Neural cell (in vitro differentiated cells): ENCODE results near the gene RYR3. TPM values are rescaled to one million over a fixed set of nuclear protein-coding genes. Genes with fewer than 3 reads are reported as not detected.

Experiments
- H2AFZ ChIP-seq: fragments of 200-600, 300-800 bp; sonication (generic), shearing (Covaris generic); 2 replicates; pipeline ENCODE4 v1.6.0; 2014; ENCODE audit warnings: low read depth, mild to moderate bottlenecking, antibody characterized with exemption, low read length, moderate library complexity
- H3F3A ChIP-seq: fragments of 200-600 bp; shearing (Covaris generic); 2 replicates; pipeline ENCODE4 v1.6.1; 2016; ENCODE audit warnings: mild to moderate bottlenecking, moderate library complexity, mixed read lengths, antibody characterized with exemption, low read length; ENCODE audit not compliant: insufficient read depth, poor library complexity, severe bottlenecking
- H3K27ac ChIP-seq: fragments of 200-600, 300-800 bp; sonication (generic), shearing (Covaris generic); 2 replicates; pipeline ENCODE4 v1.5.1; 2014; ENCODE audit warnings: mild to moderate bottlenecking, low read length, moderate library complexity
- H3K27me3 ChIP-seq: fragments of 300-800, 200-600 bp; sonication (generic), shearing (Covaris generic); 2 replicates; pipeline ENCODE4 v1.6.0; 2014; ENCODE audit warnings: mild to moderate bottlenecking, low read depth, low read length, moderate library complexity; ENCODE audit not compliant: insufficient read depth
- H3K36me3 ChIP-seq: fragments of 300-800, 200-600 bp; sonication (generic), shearing (Covaris generic); 2 replicates; pipeline ENCODE4 v1.5.1; 2014; ENCODE audit warnings: mild to moderate bottlenecking, antibody characterized with exemption, low read length, moderate library complexity; ENCODE audit not compliant: insufficient read depth
- H3K4me2 ChIP-seq: fragments of 300-800, 200-600 bp; sonication (generic), shearing (Covaris generic); 2 replicates; pipeline ENCODE4 v1.6.0; 2014; ENCODE audit warnings: mild to moderate bottlenecking, low read length
- H3K4me3 ChIP-seq: fragments of 300-800, 200-600 bp; sonication (generic), shearing (Covaris generic); 2 replicates; pipeline ENCODE4 v1.5.1; 2014; ENCODE audit warnings: mild to moderate bottlenecking, low read length, moderate library complexity
- H3K79me2 ChIP-seq: fragments of 200-600 bp; shearing (Covaris generic); replicated peaks from 2 replicates; pipeline ENCODE4 v1.6.0; 2014; ENCODE audit warnings: mild to moderate bottlenecking, low read length, moderate library complexity; ENCODE audit not compliant: insufficient read depth
- H3K9ac ChIP-seq: fragments of 300-800, 200-600 bp; sonication (generic), shearing (Covaris generic); 2 replicates; pipeline ENCODE4 v1.6.1; 2016; ENCODE audit warnings: mild to moderate bottlenecking, low read length, mixed read lengths
- H3K9me2 ChIP-seq: fragments of 200-600 bp; shearing (Covaris generic); 2 replicates; pipeline ENCODE4 v1.6.1; 2016; ENCODE audit warnings: mild to moderate bottlenecking, low read length, mixed read lengths; ENCODE audit not compliant: insufficient read depth
- H3K9me3 ChIP-seq: fragments of 200-600, 300-800 bp; sonication (generic), shearing (Covaris generic); 2 replicates; pipeline ENCODE4 v1.6.1; 2016; ENCODE audit warnings: mild to moderate bottlenecking, mixed run types, low read length, moderate library complexity, mixed read lengths
- H4K20me1 ChIP-seq: fragments of 200-600 bp; shearing (Covaris generic); 2 replicates; pipeline ENCODE4 v1.6.1; 2016; ENCODE audit warnings: mild to moderate bottlenecking, mixed run types; ENCODE audit not compliant: insufficient read depth
- CTCF ChIP-seq: fragments of 450-650 bp; IDR thresholded peaks from 2 replicates; pipeline ENCODE4 v1.5.1; 2014; ENCODE audit warnings: antibody characterized with exemption, mild to moderate bottlenecking, moderate library complexity; ENCODE audit not compliant: poor library complexity, severe bottlenecking
- EP300 ChIP-seq: fragments of 450-650 bp; conservative IDR thresholded peaks from 2 replicates; pipeline ENCODE4 v1.6.1; 2014; ENCODE audit warnings: antibody characterized with exemption, mild to moderate bottlenecking, moderate library complexity; ENCODE audit not compliant: poor library complexity, severe bottlenecking
- EZH2 ChIP-seq: fragments of 200-600, 300-800 bp; shearing (Covaris generic), sonication (generic); IDR thresholded peaks from 2 replicates; pipeline ENCODE4 v1.6.1; 2014; ENCODE audit warnings: antibody characterized with exemption, low read length, borderline replicate concordance, mild to moderate bottlenecking; ENCODE audit not compliant: insufficient read depth, poor library complexity, severe bottlenecking
- MXI1 ChIP-seq: fragments of 450-650 bp; conservative IDR thresholded peaks from 2 replicates; pipeline ENCODE4 v1.6.1; 2014; ENCODE audit warnings: antibody characterized with exemption, mild to moderate bottlenecking; ENCODE audit not compliant: poor library complexity, severe bottlenecking
- POLR2AphosphoS5 ChIP-seq: IDR thresholded peaks from 2 replicates; pipeline ENCODE4 v1.6.1; 2012
- RAD21 ChIP-seq: fragments of 450-650 bp; conservative IDR thresholded peaks from 2 replicates; pipeline ENCODE4 v1.6.1; 2014; ENCODE audit warnings: antibody characterized with exemption, mild to moderate bottlenecking, moderate library complexity
- SMC3 ChIP-seq: fragments of 450-650 bp; conservative IDR thresholded peaks from 2 replicates; pipeline ENCODE4 v1.6.1; 2014; ENCODE audit warnings: antibody characterized with exemption, mild to moderate bottlenecking, moderate library complexity; ENCODE audit not compliant: poor library complexity
- TAF1 ChIP-seq: IDR thresholded peaks from 2 replicates; pipeline ENCODE4 v1.6.1; 2012; ENCODE audit warnings: low read depth
- polyA plus RNA-seq: library from polyadenylated mRNA; depleted of rRNA; stranded (reverse); fragments of >200 nt; gene quantifications from 2 replicates; pipeline ENCODE4 v1.2.3, GENCODE V29; 2014
- TF ChIP-seq, protein P1 (sequence below): IDR thresholded peaks from 2 replicates; pipeline ENCODE4 v1.6.1; 2012; ENCODE audit warnings: borderline replicate concordance

The RYR3 gene
- polyA plus RNA-seq, 1 donor from 2014 or later: 12.6 TPM

- TF ChIP-seq MXI1: no peak
- TF ChIP-seq EP300: no peak
- no peak for TF ChIP-seq POLR2AphosphoS5
Measured at GRCh38 chr15:33284336-33284735, 26.4 kb upstream of the RYR3 start (continued).

DNA sequence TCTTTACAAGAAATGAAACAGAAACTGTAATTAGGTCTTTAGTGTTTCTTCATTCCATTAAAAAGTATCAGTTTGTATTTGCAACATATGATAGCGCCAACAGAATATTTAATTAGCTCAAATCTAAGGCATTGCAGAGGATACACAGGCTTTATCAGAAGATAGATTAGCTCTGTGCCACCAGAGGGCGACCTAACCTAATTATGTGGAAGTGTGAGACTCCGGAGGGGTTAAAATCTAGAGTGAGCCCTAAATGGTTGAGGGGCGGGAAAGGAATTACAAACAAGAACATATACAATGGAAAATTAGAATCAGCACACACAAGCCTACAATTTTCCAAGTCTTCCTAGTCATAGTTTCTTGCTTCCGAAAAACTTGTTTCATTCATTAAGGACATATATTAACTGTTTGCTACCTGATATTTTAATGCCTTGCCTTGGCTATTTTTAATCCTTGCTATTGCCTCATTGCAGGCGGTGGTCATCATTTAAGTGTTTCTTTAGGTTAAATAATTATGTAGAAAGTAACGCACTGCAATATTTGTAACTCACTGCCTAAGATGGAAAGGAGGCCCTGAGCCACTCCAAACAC is 18.0 kb upstream of the RYR3 start:
- Histone ChIP-seq H2AFZ (no peak overlapping the region), H3K9me3 (no peaks in the 10 kb centered on the region), H4K20me1 (no peaks in the 10 kb centered on the region), H3K4me2 (no peak overlapping the region), H3K9ac (no peak overlapping the region), H3K4me3 (no peak overlapping the region), H3K27me3 (no peaks in the 10 kb centered on the region), H3F3A (no peaks in the 10 kb centered on the region), H3K36me3 (no peaks in the 10 kb centered on the region), H3K79me2 (no peaks in the 10 kb centered on the region), H3K27ac (no peak overlapping the region), H3K9me2 (no peaks in the 10 kb centered on the region)
- no peak for TF ChIP-seq TAF1
- peak; percentile 98 for TF ChIP-seq SMC3
- peak; percentile 94 for TF ChIP-seq CTCF
- no peak for TF ChIP-seq MXI1
- TF ChIP-seq EZH2: no peak
- peak; percentile 95 for TF ChIP-seq RAD21

DNA sequence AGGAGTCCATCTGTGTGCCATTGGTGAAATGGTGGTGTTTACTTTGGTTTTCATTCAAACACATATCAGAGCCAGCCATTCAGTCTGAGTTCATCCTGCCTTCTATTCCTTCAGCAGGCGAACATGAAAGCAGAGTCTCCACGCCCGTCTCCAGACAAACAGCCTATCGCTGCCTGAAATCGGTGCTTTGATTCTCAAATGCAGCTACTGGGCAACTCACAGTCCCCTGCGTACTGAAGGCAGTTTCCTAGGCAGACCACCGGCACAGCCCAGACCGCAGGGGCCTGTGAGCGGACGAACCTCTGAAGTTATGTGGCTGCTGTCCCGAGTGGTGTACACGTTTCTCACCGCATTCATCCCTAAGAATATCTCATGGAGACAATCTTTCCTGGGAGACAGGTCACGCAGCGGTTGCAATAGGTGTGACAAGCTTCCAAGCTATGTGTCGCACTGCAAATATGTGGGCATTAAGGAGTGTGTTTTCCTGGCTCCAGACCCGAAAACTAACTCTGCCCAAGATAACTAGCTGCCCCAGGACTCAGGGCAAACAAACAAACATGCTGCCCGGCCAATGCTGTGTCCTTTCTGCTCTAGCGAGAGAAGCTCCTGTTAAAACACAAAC is 16.9 kb upstream of the RYR3 start:
- H3K4me3 ChIP-seq: no peak overlapping the region
- H3K36me3 ChIP-seq: no peaks in the 10 kb centered on the region
- no peaks in the 10 kb centered on the region for H3F3A ChIP-seq
- no peaks in the 10 kb centered on the region for H3K27me3 ChIP-seq
- no peak overlapping the region for H3K4me2 ChIP-seq
- H4K20me1 ChIP-seq: no peaks in the 10 kb centered on the region
- no peaks in the 10 kb centered on the region for H3K79me2 ChIP-seq
- H3K9me3 ChIP-seq: no peaks in the 10 kb centered on the region
- no peak overlapping the region for H3K9ac ChIP-seq
- H3K27ac ChIP-seq: no peak overlapping the region
- TF ChIP-seq MXI1 (no peak), SMC3 (no peak), RAD21 (no peak), EP300 (no peak), CTCF (no peak), TAF1 (no peak), POLR2AphosphoS5 (no peak)
- TF ChIP-seq, protein P1, sequence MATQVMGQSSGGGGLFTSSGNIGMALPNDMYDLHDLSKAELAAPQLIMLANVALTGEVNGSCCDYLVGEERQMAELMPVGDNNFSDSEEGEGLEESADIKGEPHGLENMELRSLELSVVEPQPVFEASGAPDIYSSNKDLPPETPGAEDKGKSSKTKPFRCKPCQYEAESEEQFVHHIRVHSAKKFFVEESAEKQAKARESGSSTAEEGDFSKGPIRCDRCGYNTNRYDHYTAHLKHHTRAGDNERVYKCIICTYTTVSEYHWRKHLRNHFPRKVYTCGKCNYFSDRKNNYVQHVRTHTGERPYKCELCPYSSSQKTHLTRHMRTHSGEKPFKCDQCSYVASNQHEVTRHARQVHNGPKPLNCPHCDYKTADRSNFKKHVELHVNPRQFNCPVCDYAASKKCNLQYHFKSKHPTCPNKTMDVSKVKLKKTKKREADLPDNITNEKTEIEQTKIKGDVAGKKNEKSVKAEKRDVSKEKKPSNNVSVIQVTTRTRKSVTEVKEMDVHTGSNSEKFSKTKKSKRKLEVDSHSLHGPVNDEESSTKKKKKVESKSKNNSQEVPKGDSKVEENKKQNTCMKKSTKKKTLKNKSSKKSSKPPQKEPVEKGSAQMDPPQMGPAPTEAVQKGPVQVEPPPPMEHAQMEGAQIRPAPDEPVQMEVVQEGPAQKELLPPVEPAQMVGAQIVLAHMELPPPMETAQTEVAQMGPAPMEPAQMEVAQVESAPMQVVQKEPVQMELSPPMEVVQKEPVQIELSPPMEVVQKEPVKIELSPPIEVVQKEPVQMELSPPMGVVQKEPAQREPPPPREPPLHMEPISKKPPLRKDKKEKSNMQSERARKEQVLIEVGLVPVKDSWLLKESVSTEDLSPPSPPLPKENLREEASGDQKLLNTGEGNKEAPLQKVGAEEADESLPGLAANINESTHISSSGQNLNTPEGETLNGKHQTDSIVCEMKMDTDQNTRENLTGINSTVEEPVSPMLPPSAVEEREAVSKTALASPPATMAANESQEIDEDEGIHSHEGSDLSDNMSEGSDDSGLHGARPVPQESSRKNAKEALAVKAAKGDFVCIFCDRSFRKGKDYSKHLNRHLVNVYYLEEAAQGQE: no peak
- no peaks in the 10 kb centered on the region for H3K9me2 ChIP-seq
- no peak overlapping the region for H2AFZ ChIP-seq
